Kidney epithelial cell (primary cell): ENCODE results near the gene DLG1. TPM values are rescaled to one million over a fixed set of nuclear protein-coding genes. Genes with fewer than 3 reads are reported as not detected.

Experiments used
- DNase-seq: peaks from one replicate; pipeline ENCODE4 v3.0.0-alpha.2; 2010; ENCODE audit warnings: low read depth
- H3K27me3 ChIP-seq: 2 replicates; pipeline ENCODE4 v1.6.0; 2011; ENCODE audit warnings: low read length; ENCODE audit not compliant: control insufficient read depth, insufficient read depth
- H3K36me3 ChIP-seq: 2 replicates; pipeline ENCODE4 v1.5.1; 2011; ENCODE audit warnings: low read length; ENCODE audit not compliant: control insufficient read depth, insufficient read depth
- H3K4me3 ChIP-seq: 2 replicates; pipeline ENCODE4 v1.5.1; 2011; ENCODE audit warnings: low read depth, mild to moderate bottlenecking, control low read depth, low read length
- total RNA-seq: library from RNA; depleted of rRNA; stranded (reverse); fragments of >200 nt; gene quantifications from 2 replicates; pipeline ENCODE4 v1.2.3, GENCODE V29; 2015
- TF ChIP-seq, protein P1 (sequence below): IDR thresholded peaks from 2 replicates; pipeline ENCODE4 v1.5.1; 2011; ENCODE audit warnings: mild to moderate bottlenecking, moderate library complexity, low read length, control low read depth, inconsistent platforms; ENCODE audit not compliant: insufficient read depth, poor library complexity, severe bottlenecking

The DLG1 gene
- total RNA-seq, 1 donor from 2014 or later, result 127 TPM

- TF ChIP-seq, protein P1, sequence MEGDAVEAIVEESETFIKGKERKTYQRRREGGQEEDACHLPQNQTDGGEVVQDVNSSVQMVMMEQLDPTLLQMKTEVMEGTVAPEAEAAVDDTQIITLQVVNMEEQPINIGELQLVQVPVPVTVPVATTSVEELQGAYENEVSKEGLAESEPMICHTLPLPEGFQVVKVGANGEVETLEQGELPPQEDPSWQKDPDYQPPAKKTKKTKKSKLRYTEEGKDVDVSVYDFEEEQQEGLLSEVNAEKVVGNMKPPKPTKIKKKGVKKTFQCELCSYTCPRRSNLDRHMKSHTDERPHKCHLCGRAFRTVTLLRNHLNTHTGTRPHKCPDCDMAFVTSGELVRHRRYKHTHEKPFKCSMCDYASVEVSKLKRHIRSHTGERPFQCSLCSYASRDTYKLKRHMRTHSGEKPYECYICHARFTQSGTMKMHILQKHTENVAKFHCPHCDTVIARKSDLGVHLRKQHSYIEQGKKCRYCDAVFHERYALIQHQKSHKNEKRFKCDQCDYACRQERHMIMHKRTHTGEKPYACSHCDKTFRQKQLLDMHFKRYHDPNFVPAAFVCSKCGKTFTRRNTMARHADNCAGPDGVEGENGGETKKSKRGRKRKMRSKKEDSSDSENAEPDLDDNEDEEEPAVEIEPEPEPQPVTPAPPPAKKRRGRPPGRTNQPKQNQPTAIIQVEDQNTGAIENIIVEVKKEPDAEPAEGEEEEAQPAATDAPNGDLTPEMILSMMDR, result no peak
- H3K27me3 ChIP-seq, result peaks cover 8% of the 10 kb centered on the region
- H3K36me3 ChIP-seq, result no peaks in the 10 kb centered on the region
- no peak for DNase-seq
- H3K4me3 ChIP-seq, result peak overlapping the region; percentile 36
Observed at GRCh38 chr3:197028728-197029510, 269.5 kb downstream of the DLG1 start.

DNA sequence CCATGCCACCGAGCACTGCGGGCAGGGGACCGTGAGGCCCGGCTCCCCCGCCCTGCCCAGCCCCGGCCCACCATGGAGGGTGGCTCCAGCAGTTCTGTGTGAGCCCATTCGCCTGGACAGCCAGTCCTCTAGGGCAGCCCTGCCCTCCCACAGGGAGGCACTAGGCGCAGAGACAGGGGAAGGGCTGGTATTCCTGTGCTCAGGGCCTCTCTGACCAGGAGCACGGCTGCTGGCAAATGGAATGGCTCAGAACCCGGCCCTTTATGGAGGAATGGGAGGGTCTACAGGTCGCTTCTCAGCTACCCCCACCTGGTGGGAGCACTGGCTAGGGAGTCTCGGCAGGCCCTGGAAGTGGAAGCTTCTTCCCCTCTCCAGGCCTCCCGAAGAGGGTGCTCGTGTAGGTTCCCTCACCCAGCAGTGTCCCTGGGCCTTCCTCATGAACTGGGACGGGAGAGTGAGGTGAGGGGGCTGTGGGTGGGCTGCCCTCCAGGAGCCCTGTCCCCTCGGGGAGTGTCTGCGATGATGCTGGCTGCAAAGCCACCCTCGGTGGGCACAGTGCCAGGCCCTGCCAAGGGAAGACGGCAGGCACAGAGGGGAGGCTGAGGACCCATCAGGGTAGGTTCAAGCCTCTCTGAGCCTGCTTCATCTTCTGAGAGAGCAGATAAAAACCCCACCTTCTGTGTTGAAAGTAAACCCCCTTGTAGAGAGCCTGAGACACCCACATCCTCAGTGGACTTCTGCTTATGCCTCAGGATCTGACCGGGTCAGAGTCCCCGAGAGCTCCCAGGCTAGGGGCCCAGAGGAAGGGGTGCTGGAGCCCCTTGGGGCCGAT, 270.3 kb downstream of the DLG1 start:
- DNase-seq, result no peak
- peaks cover 10% of the 10 kb centered on the region for H3K27me3 ChIP-seq
- peak overlapping the region; percentile 36 for H3K4me3 ChIP-seq
- TF ChIP-seq, protein P1, result no peak
- no peaks in the 10 kb centered on the region for H3K36me3 ChIP-seq

DNA sequence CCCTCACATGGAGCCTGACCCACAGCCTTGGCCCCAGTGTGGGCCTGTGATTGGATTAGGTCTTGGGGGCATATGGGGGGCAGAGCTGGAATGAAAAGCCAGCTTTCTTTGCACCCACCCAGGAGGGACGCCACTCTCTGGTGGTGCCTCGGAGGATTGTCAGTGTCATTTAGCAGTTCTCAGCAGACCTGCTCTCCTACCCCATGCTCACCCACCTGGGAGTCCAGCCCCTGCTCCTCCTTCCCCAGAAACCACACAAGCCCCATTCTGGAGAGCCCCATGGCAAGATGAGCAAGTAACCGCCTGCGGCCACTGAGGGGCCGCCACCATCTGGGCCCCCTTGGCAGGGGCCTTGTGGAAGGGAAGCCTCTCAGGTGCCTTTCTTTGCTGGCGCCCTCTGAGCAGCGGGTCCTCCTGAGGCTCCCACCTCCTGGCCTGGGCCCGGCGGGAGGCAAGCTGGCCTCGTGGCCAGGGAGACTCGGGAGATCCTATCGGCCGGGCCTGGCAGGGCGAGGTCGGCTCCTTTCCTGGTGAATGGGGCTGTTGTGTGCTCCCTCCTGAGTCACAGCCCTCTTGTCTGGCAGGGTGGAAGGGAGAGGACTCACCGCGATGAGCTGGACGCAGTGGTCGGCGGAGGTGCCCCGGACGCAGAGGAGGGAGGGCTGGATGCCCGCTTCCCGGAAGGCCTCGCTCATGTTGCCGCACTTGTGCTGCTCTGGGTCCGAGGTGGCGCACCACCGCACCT, 271.1 kb downstream of the DLG1 start:
- Histone ChIP-seq H3K36me3 (no peaks in the 10 kb centered on the region), H3K27me3 (peaks cover 13% of the 10 kb centered on the region), H3K4me3 (no peak overlapping the region)
- DNase-seq, result no peak
- TF ChIP-seq, protein P1, result no peak

GRCh38 chr3:197026481-197026866, 271.9 kb downstream of the DLG1 start:
- H3K27me3 ChIP-seq, result peaks cover 16% of the 10 kb centered on the region
- TF ChIP-seq, protein P1, result no peak

DNA sequence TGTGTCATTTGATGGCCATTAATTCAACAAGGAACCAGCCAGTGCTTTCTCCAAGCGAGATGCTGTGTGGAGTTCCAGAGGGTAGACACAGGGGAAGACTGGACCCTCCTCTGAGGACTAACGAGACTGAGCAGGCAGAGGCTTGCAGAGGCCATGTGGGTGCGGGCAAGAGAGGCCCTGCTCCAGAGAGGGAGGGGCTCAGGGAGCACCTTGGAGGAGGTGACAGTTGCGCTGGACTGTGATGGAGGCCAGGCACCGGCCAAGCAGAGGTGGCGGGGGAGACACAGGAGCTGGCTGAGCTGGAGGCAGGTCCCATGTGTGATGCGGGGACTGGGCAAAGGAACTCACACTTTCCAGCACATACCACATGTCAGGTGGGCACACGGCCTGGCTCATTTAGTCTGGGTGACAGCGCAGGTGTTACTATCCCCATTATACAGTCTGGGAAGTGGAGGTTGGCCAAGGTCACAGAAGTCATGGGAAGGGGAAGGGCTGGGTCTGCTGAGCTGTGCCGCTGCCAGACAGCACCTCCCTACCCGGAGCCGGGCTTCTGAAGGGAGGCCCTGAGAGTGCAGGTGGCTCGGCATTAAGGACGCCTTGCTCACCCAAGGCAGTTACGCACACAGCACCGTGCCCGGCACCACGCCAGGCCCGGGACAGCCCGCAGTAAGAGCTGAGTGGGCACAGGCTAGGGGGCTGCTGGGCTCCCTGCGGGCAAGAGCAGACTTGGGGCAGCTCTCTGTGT, 272.5 kb downstream of the DLG1 start:
- Histone ChIP-seq H3K36me3 (no peaks in the 10 kb centered on the region), H3K27me3 (peaks cover 22% of the 10 kb centered on the region), H3K4me3 (no peak overlapping the region)
- no peak for DNase-seq
- TF ChIP-seq, protein P1, result no peak

More at GRCh38 chr3:197026481-197026866, 271.9 kb downstream of the DLG1 start:
- no peaks in the 10 kb centered on the region for H3K36me3 ChIP-seq
- DNase-seq, result no peak
- H3K4me3 ChIP-seq, result no peak overlapping the region
